Measurements from ENCODE around the gene GRIK3. TPM values are rescaled to one million over a fixed set of nuclear protein-coding genes. Genes with fewer than 3 reads are reported as not detected.

The GRIK3 gene
- total and polyA plus RNA-seq, 4 donors, result 0.03 to 0.08 (median 0.05) TPM; not detected in 1

- H3K4me3 ChIP-seq (ENCODE audit: low read depth in 1 of 3, low read length in 3 of 3), result no peak overlapping the region
- H3K27ac ChIP-seq (ENCODE audit: low read depth in 1 of 2, low read length in 2 of 2), result no peak overlapping the region
- no peaks in the 10 kb centered on the region for H3K4me1 ChIP-seq (ENCODE audit: control insufficient read depth in 4 of 4, insufficient read depth in 4 of 4, low read length in 3 of 4)
- TF ChIP-seq GABPA (IDR thresholded peaks at IDR 0.05 in 1 of 2, conservative IDR thresholded peaks at IDR 0.05 in 1 of 2) (no peak), SP1 (IDR thresholded peaks at IDR 0.05) (no peak), HNF4A (conservative IDR thresholded peaks at IDR 0.05) (no peak), HNF4G (IDR thresholded peaks at IDR 0.05) (no peak), JUND (IDR thresholded peaks at IDR 0.05) (no peak)
- TF ChIP-seq, protein P1, sequence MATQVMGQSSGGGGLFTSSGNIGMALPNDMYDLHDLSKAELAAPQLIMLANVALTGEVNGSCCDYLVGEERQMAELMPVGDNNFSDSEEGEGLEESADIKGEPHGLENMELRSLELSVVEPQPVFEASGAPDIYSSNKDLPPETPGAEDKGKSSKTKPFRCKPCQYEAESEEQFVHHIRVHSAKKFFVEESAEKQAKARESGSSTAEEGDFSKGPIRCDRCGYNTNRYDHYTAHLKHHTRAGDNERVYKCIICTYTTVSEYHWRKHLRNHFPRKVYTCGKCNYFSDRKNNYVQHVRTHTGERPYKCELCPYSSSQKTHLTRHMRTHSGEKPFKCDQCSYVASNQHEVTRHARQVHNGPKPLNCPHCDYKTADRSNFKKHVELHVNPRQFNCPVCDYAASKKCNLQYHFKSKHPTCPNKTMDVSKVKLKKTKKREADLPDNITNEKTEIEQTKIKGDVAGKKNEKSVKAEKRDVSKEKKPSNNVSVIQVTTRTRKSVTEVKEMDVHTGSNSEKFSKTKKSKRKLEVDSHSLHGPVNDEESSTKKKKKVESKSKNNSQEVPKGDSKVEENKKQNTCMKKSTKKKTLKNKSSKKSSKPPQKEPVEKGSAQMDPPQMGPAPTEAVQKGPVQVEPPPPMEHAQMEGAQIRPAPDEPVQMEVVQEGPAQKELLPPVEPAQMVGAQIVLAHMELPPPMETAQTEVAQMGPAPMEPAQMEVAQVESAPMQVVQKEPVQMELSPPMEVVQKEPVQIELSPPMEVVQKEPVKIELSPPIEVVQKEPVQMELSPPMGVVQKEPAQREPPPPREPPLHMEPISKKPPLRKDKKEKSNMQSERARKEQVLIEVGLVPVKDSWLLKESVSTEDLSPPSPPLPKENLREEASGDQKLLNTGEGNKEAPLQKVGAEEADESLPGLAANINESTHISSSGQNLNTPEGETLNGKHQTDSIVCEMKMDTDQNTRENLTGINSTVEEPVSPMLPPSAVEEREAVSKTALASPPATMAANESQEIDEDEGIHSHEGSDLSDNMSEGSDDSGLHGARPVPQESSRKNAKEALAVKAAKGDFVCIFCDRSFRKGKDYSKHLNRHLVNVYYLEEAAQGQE (IDR thresholded peaks at IDR 0.05), result no peak
- TF ChIP-seq, protein P2, sequence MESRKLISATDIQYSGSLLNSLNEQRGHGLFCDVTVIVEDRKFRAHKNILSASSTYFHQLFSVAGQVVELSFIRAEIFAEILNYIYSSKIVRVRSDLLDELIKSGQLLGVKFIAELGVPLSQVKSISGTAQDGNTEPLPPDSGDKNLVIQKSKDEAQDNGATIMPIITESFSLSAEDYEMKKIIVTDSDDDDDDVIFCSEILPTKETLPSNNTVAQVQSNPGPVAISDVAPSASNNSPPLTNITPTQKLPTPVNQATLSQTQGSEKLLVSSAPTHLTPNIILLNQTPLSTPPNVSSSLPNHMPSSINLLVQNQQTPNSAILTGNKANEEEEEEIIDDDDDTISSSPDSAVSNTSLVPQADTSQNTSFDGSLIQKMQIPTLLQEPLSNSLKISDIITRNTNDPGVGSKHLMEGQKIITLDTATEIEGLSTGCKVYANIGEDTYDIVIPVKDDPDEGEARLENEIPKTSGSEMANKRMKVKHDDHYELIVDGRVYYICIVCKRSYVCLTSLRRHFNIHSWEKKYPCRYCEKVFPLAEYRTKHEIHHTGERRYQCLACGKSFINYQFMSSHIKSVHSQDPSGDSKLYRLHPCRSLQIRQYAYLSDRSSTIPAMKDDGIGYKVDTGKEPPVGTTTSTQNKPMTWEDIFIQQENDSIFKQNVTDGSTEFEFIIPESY (IDR thresholded peaks at IDR 0.05), result no peak
- no peaks in the 10 kb centered on the region for H3K9me3 ChIP-seq (ENCODE audit: control insufficient read depth in 4 of 4, low read length in 3 of 4)
- peaks cover 0 to 23% (median 2%) of the 10 kb centered on the region in 4 donors for H3K27me3 ChIP-seq (ENCODE audit: control insufficient read depth in 4 of 4, insufficient read depth in 4 of 4, low read length in 3 of 4)
- no peak overlapping the region for H3K9ac ChIP-seq (ENCODE audit: low read depth in 1 of 2, low read length in 2 of 2)
- WGBS, result 70% methylated on average over 12 of the region's 12 CpGs
- DNase-seq (ENCODE audit: low spot score), result no peak
- H3K36me3 ChIP-seq (ENCODE audit: control insufficient read depth in 4 of 4, insufficient read depth in 3 of 4, low read depth in 1 of 4, low read length in 3 of 4), result no peaks in the 10 kb centered on the region
Observed at GRCh38 chr1:36849956-36850355, 184.4 kb downstream of the GRIK3 start.

DNA sequence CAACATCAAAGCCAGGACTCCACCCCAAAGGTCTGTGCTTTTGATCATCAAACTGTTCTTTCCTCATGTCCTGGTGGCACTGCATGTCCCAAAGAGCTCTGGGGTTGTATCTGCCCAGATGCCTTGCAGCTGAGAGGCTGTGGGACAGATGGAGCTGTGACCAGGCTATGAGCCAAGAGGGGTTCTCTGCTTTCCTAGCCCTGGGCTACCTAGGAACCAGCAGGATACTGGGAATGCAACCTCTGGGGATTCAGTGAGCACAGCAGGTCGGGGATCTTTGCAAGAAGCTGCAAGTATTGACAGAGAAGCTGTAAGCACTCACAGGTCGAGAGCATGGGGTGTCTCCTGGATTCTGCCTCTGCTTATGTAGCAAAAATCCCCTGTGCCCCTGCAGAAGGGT, 186.6 kb downstream of the GRIK3 start:
- no peaks in the 10 kb centered on the region for H3K9me3 ChIP-seq (ENCODE audit: control insufficient read depth in 4 of 4, low read length in 3 of 4)
- no peaks in the 10 kb centered on the region for H3K36me3 ChIP-seq (ENCODE audit: control insufficient read depth in 4 of 4, insufficient read depth in 3 of 4, low read depth in 1 of 4, low read length in 3 of 4)
- TF ChIP-seq SP1 (IDR thresholded peaks at IDR 0.05), result no peak
- TF ChIP-seq, protein P3, sequence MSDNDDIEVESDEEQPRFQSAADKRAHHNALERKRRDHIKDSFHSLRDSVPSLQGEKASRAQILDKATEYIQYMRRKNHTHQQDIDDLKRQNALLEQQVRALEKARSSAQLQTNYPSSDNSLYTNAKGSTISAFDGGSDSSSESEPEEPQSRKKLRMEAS (IDR thresholded peaks at IDR 0.05), result no peak
- TF ChIP-seq, protein P4, sequence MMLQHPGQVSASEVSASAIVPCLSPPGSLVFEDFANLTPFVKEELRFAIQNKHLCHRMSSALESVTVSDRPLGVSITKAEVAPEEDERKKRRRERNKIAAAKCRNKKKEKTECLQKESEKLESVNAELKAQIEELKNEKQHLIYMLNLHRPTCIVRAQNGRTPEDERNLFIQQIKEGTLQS (IDR thresholded peaks at IDR 0.05), result no peak
- TF ChIP-seq NR2F2 (IDR thresholded peaks at IDR 0.05), result no peak
- H3K4me3 ChIP-seq (ENCODE audit: low read depth in 1 of 3, low read length in 3 of 3), result no peak overlapping the region
- no peak overlapping the region for H3K9ac ChIP-seq (ENCODE audit: low read depth in 1 of 2, low read length in 2 of 2)
- no peaks in the 10 kb centered on the region for H3K4me1 ChIP-seq (ENCODE audit: control insufficient read depth in 4 of 4, insufficient read depth in 4 of 4, low read length in 3 of 4)
- H3K27me3 ChIP-seq (ENCODE audit: control insufficient read depth in 4 of 4, insufficient read depth in 4 of 4, low read length in 3 of 4), result peaks cover 0 to 23% (median 2%) of the 10 kb centered on the region in 4 donors
- WGBS, result 5% methylated on average over 2 of the region's 2 CpGs
- H3K27ac ChIP-seq (ENCODE audit: low read depth in 1 of 2, low read length in 2 of 2), result no peak overlapping the region
- no peak for DNase-seq (ENCODE audit: low spot score)

- Histone ChIP-seq H3K27me3 (ENCODE audit: control insufficient read depth in 4 of 4, insufficient read depth in 4 of 4, low read length in 3 of 4) (peaks cover 0 to 21% (median 2%) of the 10 kb centered on the region in 4 donors), H3K4me3 (ENCODE audit: low read depth in 1 of 3, low read length in 3 of 3) (no peak overlapping the region)
- TF ChIP-seq JUND (IDR thresholded peaks at IDR 0.05), result no peak
- TF ChIP-seq, protein P2 (IDR thresholded peaks at IDR 0.05), result no peak
- no peak for TF ChIP-seq TAF1 (conservative IDR thresholded peaks at IDR 0.05)
- no peak for TF ChIP-seq RXRA (IDR thresholded peaks at IDR 0.05)
- TF ChIP-seq EGR1 (IDR thresholded peaks at IDR 0.05; ENCODE audit: low read depth in 2 of 2), result no peak
- no peak for TF ChIP-seq RAD21 (IDR thresholded peaks at IDR 0.05)
- no peak for TF ChIP-seq FOXA1 (IDR thresholded peaks at IDR 0.05)
Observed at GRCh38 chr1:36847186-36847585, 187.1 kb downstream of the GRIK3 start.

More at GRCh38 chr1:36847186-36847585, 187.1 kb downstream of the GRIK3 start:
- H3K4me1 ChIP-seq (ENCODE audit: control insufficient read depth in 4 of 4, insufficient read depth in 4 of 4, low read length in 3 of 4), result no peaks in the 10 kb centered on the region
- no peak overlapping the region for H3K9ac ChIP-seq (ENCODE audit: low read depth in 1 of 2, low read length in 2 of 2)
- H3K27ac ChIP-seq (ENCODE audit: low read depth in 1 of 2, low read length in 2 of 2), result no peak overlapping the region
- WGBS, result 15% methylated on average over 1 of the region's 1 CpG
- no peak for DNase-seq (ENCODE audit: low spot score)
- no peaks in the 10 kb centered on the region for H3K36me3 ChIP-seq (ENCODE audit: control insufficient read depth in 4 of 4, insufficient read depth in 3 of 4, low read depth in 1 of 4, low read length in 3 of 4)
- H3K9me3 ChIP-seq (ENCODE audit: control insufficient read depth in 4 of 4, low read length in 3 of 4), result no peaks in the 10 kb centered on the region

Data from liver (tissue), 9 donors.